Body of pancreas (tissue), 4 donors: Measurements from ENCODE around the gene PLEKHG5.

Experiments
- CTCF ChIP-seq, 7 experiments: fragments of 450-650 bp in 4 of 7; fragments of 200-600 bp in 3 of 7; sonication (generic) in 3 of 7; IDR thresholded peaks; one replicate each; pipeline ENCODE4 v1.5.1; 2016 to 2019; ENCODE audit warnings: antibody characterized with exemption in 7 of 7
- POLR2A ChIP-seq, 3 donors: fragments of 450-650 bp; IDR thresholded peaks; one replicate each; pipeline ENCODE4 v1.6.1; 2016; ENCODE audit warnings: antibody characterized with exemption in 3 of 3, mild to moderate bottlenecking in 2 of 3

GRCh38 chr1:6443339-6444115 lies 47.9 kb downstream of the PLEKHG5 start:
- TF ChIP-seq CTCF (IDR thresholded peaks at IDR 0.05) (no peak), POLR2A (IDR thresholded peaks at IDR 0.05) (no peak)
